Brain pericyte (primary cell): ENCODE data around the gene USP20.
A peak's percentile ranks its signal among the peaks of the same experiment; 100 is the strongest.

Experiments used
- DNase-seq: peaks from one replicate; pipeline ENCODE4 v3.0.0-alpha.2; 2012; ENCODE audit warnings: low read depth, low spot score

Gene USP20

GRCh38 chr9:129875181-129875611 lies 39.9 kb downstream of the USP20 start:
- DNase-seq: no peak

DNA sequence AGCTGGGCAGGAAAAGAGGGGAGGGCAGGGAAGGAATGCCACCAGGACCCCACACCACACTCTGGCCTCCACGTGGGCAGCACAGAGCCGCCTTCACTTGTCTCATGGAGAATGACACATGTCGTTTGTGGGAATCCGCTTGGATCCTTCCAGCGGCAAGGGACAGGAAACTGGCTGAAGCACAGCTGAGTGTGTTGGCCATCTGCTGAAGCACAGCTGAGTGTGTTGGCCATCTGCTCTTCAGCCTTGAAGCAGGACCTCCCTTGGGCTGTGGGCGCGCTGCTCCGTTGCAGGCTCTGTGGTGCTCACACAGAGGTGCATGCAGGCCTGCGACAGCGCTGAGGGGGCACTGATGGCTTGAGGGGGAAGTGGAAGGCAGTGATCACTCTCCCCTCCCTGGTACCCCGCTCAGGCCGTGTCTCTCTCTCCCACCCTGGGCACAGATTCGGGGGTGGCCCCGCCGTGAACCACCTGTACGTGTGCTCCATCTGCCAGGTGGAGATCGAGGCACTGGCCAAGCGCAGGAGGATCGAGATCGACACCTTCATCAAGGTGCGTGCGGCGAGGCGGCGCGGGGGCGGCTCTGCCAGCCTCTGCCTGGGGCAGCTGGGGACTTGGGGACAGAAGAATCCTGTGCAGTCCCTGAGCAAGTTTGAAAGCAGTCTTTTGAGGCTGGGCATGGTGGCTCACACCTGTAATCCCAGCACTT lies 40.6 kb downstream of the USP20 start:
- DNase-seq: no peak

DNA sequence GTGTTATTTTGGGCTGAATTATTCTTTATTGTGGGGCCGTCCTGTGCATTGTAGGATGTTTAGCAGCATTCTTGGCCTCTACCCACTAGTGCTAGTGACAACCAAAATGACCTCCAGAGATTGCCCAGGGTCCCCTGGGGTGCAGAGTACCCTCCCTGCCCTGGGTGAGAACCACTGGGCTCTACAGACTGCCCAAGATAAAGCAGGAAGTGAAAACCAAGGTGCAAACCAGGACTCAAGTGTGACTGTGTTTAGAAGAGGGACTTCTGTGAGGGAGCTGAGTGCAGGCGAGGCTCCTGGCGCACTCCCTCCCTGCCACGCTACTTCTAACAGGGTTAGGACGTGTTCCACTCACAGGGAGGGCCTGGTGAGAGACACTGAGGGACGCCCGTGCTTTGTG lies 41.6 kb downstream of the USP20 start:
- no peak for DNase-seq

GRCh38 chr9:129878291-129878690 lies 43.0 kb downstream of the USP20 start:
- no peak for DNase-seq

DNA sequence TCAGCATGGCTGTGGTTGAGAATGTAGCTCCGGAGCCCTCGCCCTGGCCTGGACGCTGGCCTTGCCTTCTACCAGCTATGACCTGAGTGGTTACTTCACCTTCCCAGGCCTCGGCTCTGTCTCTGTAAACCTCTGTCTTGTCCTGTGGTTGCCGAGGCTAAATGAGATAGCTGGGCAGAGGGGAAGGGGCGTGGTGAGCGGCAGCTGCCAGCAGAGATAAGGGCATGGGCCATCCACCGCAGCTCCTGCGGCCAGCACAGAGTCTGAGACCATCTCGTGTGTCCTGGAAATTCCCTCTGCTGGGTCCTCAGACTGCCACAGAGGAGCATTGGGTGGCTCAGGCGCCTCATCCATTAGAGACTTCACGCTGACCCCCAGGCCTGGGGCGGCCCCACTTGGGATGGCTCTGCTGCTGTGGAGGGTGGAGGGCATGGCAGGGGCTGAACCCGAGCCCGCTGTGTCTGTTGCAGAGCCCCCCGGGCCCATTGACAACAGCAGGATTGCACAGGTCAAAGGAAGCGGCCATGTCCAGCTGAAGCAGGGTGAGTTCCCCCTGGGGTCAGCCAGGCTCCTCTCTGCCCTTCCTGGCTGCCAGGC lies 43.9 kb downstream of the USP20 start:
- no peak for DNase-seq

DNA sequence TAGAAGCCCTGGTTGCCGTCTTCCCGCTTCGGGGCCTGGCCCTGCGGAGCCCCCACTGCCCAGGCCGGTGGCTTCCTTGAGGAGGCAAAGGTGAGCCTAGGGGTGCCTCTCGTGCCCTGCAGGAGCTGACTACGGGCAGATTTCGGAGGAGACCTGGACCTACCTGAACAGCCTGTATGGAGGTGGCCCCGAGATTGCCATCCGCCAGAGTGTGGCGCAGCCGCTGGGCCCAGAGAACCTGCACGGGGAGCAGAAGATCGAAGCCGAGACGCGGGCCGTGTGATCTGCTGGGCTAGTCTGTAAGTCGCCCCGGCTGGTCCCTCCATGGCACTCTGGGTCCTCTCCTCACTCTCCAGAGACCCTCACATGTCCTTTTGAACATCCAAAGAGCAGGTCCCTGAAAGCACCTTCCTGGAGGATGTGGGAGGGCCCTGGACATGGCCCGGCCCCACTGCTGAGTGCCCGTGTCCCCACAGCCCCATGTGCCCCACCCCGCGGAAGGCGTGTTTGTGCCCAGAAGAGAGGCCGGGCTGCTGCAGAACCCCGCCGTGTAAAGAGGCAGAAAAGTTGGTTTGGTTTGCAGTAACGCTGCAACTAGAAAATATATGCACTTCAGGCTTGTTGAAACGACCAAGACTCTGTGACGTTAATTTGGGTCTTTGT lies 44.9 kb downstream of the USP20 start:
- DNase-seq: no peak

DNA sequence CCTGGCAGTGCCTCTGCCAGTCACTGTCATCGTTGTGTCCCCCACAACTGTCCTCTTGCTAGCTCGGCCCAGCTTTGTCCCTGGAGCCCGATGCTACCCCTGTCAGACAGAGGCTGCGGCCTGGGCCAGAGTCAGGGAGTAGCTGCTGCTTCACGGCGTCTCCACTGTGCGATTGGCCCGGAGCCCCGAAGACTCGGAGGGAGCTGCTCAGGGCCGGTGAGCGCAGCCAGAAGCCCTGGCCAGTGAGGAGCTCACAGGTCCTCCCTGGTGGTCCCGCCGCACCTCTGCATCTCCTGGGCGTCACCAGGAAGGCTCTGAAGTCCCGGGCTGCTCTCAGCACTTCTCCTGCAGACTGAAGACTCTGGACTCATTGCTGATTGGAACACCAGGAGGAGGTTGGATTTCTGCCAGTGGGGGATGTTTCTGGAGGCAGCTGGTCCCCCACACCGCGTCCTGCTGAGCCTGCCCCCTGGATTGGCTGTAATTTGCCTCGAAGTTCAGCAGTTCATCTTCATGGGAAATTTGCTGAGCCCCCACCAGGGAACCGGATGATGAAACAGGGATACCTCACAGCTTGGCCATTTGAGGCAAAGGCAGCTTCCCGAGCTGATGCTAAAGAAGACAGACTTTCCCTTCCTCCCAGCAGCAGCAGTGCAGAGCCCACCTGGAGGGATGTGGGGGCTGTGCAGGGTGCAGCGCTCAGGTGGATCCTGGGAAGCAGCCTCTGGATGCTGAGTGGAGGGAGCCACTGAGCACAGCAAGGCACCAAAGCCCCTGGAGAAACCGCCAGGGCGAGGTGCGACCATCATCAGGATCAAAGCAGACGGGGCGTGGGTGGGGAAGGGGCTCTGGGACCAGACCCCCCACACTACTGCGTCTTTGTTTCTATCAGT lies 45.6 kb downstream of the USP20 start:
- DNase-seq: peak; percentile 95

GRCh38 chr9:129881547-129882324 lies 46.5 kb downstream of the USP20 start:
- DNase-seq: no peak

GRCh38 chr9:129884220-129885017 lies 49.2 kb downstream of the USP20 start:
- no peak for DNase-seq

DNA sequence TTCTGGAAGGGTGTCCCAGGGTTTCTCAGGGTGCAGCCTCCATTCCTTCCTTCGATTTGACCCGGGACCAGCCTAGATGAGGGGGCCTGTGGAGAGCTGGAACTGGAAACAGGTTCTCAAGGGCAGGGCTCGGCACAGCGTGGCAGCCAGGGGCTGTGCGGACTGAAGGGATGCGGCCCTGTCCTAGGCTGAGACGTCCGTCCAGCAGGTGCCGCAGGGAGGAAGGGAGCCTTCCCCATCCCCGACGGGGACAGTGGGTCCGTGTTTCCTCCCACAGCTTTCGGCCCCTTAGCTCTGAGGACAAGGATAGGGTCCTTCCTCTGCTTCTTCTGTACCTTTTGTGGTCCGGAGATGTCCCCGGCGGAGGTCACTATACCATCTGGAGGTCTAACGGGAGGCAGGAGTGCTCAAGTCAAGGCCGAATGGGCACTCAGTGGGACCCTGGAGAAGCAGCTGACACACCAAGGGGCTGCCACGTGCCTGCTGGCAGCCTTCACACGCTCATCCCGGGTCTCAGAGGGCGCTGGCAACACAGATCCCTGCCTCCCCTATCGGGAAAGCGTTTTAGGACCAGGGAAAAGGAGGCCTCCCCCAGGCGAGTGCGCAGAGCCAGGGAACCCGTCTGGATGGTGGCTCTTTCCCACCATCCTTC lies 49.9 kb downstream of the USP20 start:
- no peak for DNase-seq

- DNase-seq: peak; percentile 31
These were observed 50.4 kb downstream of the USP20 start for GRCh38 chr9:129885670-129886106.

DNA sequence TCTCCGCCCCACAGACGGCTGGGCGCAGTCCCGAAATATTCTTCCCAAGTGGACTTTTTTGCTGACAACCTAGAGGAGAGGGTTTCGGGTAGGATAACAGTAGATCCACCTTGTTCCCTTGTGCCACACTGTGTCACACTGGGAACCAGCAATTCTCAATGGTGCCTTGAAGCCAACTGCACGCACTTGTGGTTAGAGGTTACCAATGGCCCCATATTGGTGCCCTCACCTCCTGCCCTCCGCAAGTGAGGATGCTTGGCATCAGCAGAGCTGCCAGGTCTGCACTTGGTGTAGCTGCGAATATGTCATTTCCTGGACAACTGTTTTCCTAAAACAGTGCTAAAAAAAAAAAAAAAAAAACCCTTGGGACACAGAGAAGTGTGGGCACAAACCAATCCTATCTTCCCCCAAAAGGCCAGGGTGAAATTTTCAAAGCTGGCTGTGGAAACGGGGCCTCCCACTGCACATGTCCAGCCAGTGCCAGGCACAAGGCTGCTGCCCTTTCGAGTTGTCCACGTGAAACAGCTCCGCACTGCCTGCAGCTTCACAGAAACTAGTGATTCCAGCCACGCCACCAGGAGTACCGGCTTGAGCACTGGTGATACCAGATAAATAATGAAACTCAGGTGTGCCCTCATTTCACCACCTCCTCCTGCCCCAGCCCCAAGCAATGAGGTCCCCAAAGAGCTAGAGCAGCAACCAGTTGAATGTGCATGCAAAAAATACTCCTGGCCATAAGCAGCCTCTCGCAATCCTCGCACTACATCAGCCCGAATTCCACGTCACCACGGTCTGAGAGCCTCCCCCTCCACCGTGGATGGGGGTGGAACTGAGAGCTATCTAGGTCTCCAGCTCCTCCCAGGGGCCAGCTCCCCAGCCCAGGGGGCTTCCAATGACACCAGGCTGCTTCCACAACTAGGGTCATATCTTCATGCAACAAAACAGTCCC lies 51.2 kb downstream of the USP20 start:
- no peak for DNase-seq

GRCh38 chr9:129887334-129888292 lies 52.4 kb downstream of the USP20 start:
- no peak for DNase-seq

GRCh38 chr9:129888293-129889121 lies 53.2 kb downstream of the USP20 start:
- DNase-seq: no peak

GRCh38 chr9:129889122-129889940 lies 54.1 kb downstream of the USP20 start:
- DNase-seq: no peak
